Subcutaneous adipose tissue (tissue), 4 donors: Measurements from ENCODE around the gene DNAAF5. TPM values are rescaled to one million over a fixed set of nuclear protein-coding genes. Genes with fewer than 3 reads are reported as not detected.

Source experiments
- CTCF ChIP-seq: fragments of 450-650 bp; IDR thresholded peaks from one replicate; pipeline ENCODE4 v1.5.1; 2016; ENCODE audit warnings: low read depth, mild to moderate bottlenecking, control low read depth, antibody characterized with exemption, moderate library complexity
- total RNA-seq, 4 donors: library from RNA; depleted of rRNA; stranded (reverse); fragments of >200 nt; gene quantifications; one replicate each; pipeline ENCODE4 v1.1.0, GENCODE V29; 2016

Gene DNAAF5
- total RNA-seq, 4 donors from 2014 or later: 11.2 to 19.4 (median 12.8) TPM

- TF ChIP-seq CTCF: no peak
Measured at GRCh38 chr7:716222-716621, 10.3 kb upstream of the DNAAF5 start.

GRCh38 chr7:716636-717035 is 9.9 kb upstream of the DNAAF5 start:
- no peak for TF ChIP-seq CTCF

- no peak for TF ChIP-seq CTCF
Measured at GRCh38 chr7:721619-722248, 4.8 kb upstream of the DNAAF5 start.

GRCh38 chr7:723541-723940 is 3.0 kb upstream of the DNAAF5 start:
- no peak for TF ChIP-seq CTCF

- TF ChIP-seq CTCF: no peak
Measured at GRCh38 chr7:724298-724697, 2.2 kb upstream of the DNAAF5 start.

- TF ChIP-seq CTCF: no peak
Measured at GRCh38 chr7:725223-726005, 1.1 kb upstream of the DNAAF5 start.

GRCh38 chr7:726854-727103 is 280 bp downstream of the DNAAF5 start:
- no peak for TF ChIP-seq CTCF
